ENCODE measurements around the gene NRCAM. TPM values are rescaled to one million over a fixed set of nuclear protein-coding genes. Genes with fewer than 3 reads are reported as not detected.

The NRCAM gene
- total and polyA plus RNA-seq, 12 donors, result 71.6 to 222 (median 148) TPM

DNA sequence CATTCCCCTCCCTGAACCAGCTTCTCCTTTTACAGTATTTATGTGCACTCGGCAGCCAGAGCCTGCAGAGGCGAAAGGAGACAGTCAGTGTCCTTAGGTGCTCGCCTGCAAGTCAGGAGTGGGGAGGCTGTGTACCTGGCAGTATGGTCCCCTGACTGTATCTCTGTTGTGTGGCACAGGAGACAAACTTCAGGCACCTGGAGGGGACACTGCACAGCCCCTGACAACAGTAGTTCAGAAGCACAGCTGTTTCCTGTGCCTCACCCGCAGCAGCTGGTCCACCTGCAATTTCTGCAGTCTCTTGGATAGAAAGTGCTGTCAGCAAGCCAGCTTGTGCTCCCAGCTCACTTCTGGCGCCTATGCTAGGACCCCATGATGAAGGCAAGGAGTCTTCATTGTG lies 252.7 kb downstream of the NRCAM start:
- WGBS, 4 donors, result 52 to 79% (median 71%) methylated on average over 3 to 5 of the region's 5 CpGs

GRCh38 chr7:108202743-108203142 lies 253.5 kb downstream of the NRCAM start:
- no peak for TF ChIP-seq CTCF (IDR thresholded peaks at IDR 0.05)
- no peak for TF ChIP-seq POLR2A (IDR thresholded peaks at IDR 0.05)
- Histone ChIP-seq H3K27me3 (no peaks in the 10 kb centered on the region), H3K4me1 (replicated peaks in 1 of 2) (no peaks in the 10 kb centered on the region), H3K4me3 (no peak overlapping the region), H3K27ac (no peak overlapping the region), H3K9me3 (replicated peaks in 1 of 3) (no peaks in the 10 kb centered on the region), H3K36me3 (replicated peaks in 1 of 2) (peaks cover 0 to 3% of the 10 kb centered on the region in 2 donors)
- DNase-seq, result no peak
- WGBS, 4 donors, result 61 to 74% (median 64%) methylated on average over 4 of the region's 4 CpGs
- intact Hi-C loops (cut with DNase I), result no loop called here

More for the DNA sequence above, 252.7 kb downstream of the NRCAM start:
- no peak for DNase-seq
- intact Hi-C loops (cut with DNase I), result no loop called here
- no peak overlapping the region for H3K27ac ChIP-seq
- TF ChIP-seq CTCF (IDR thresholded peaks at IDR 0.05) (no peak), POLR2A (IDR thresholded peaks at IDR 0.05) (no peak)
- H3K9me3 ChIP-seq (replicated peaks in 1 of 3), result no peaks in the 10 kb centered on the region
- no peaks in the 10 kb centered on the region for H3K4me1 ChIP-seq (replicated peaks in 1 of 2)
- no peak overlapping the region for H3K4me3 ChIP-seq
- peaks cover 0 to 3% of the 10 kb centered on the region in 2 donors for H3K36me3 ChIP-seq (replicated peaks in 1 of 2)
- H3K27me3 ChIP-seq, result no peaks in the 10 kb centered on the region

DNA sequence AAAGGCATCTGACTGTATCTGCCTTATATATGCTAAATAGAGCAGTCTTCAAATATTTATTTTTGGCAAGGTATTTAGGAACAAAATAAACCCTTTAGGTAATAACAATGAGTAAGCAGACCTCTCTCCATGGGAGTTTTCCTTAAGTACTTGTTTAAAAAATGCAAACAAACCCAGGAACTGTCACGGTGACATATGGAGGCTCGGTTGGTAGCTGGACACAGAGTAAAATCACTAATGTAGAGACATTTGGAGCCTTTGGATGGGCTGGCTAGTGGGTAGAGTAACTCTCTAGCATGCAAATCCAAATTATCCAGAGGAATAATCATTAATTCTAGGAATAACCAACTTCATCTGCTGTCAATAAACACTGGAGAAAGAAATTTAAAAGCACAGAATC lies 254.5 kb downstream of the NRCAM start:
- Histone ChIP-seq H3K27ac (no peak overlapping the region), H3K4me3 (no peak overlapping the region), H3K4me1 (replicated peaks in 1 of 2) (peaks cover 0 to 7% of the 10 kb centered on the region in 2 donors), H3K9me3 (replicated peaks in 1 of 3) (no peaks in the 10 kb centered on the region), H3K36me3 (replicated peaks in 1 of 2) (peaks cover 0 to 3% of the 10 kb centered on the region in 2 donors), H3K27me3 (no peaks in the 10 kb centered on the region)
- no peak for DNase-seq
- TF ChIP-seq POLR2A (IDR thresholded peaks at IDR 0.05), result no peak
- no peak for TF ChIP-seq CTCF (IDR thresholded peaks at IDR 0.05)
- intact Hi-C loops (cut with DNase I), result no loop called here
- WGBS, 4 donors, result 75 to 88% (median 80%) methylated on average over 2 of the region's 2 CpGs

DNA sequence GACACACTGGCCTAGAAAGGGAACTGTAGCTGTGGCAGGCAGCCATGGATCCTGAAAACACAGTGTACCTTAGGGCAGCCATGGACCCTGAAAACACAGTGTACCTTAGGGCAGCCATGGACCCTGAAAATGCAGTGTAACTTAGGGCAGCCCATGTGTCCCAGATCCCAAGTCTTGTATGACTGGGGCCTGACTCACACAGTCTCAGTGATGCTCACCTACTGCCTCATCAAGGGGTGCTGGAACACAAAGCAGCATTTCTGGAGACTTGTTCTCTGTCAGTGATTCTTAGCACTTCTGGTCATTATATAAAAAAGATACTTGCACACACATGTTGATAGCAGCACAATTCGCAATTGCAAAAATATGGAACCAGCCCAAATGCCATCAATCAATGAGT lies 255.9 kb downstream of the NRCAM start:
- no peaks in the 10 kb centered on the region for H3K9me3 ChIP-seq (replicated peaks in 1 of 3)
- intact Hi-C loops (cut with DNase I), result no loop called here
- H3K36me3 ChIP-seq (replicated peaks in 1 of 2), result no peaks in the 10 kb centered on the region
- H3K27me3 ChIP-seq, result no peaks in the 10 kb centered on the region
- H3K4me3 ChIP-seq, result no peak overlapping the region
- no peak overlapping the region for H3K27ac ChIP-seq
- peaks cover 0 to 13% of the 10 kb centered on the region in 2 donors for H3K4me1 ChIP-seq (replicated peaks in 1 of 2)
- TF ChIP-seq POLR2A (IDR thresholded peaks at IDR 0.05) (no peak), CTCF (IDR thresholded peaks at IDR 0.05) (no peak)
- WGBS, 4 donors, result 69 to 87% (median 77%) methylated on average over 1 of the region's 1 CpG
- no peak for DNase-seq

Measured in adrenal gland (tissue), 12 donors.